ENCODE measurements around the gene NCAM1.

DNA sequence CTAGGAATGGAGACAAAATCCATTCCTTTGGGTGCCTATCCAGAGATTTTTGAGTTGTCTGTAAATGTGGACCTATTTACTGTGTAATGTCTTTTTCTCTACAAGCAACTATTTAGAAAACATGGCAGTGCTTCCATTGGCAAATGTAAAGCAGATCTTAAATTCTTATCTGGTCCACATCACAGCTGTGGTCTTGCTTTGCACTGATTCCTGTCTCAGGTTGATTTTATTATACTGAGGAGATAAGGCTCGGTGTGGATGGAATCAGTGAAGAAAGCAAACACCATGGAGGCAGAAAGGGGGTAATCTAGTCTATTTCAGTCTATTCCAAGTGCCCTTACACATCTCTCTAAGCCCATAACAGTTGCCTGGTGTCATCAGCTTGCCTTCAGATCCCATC lies 160.5 kb downstream of the NCAM1 start:
- TF ChIP-seq, protein P1, sequence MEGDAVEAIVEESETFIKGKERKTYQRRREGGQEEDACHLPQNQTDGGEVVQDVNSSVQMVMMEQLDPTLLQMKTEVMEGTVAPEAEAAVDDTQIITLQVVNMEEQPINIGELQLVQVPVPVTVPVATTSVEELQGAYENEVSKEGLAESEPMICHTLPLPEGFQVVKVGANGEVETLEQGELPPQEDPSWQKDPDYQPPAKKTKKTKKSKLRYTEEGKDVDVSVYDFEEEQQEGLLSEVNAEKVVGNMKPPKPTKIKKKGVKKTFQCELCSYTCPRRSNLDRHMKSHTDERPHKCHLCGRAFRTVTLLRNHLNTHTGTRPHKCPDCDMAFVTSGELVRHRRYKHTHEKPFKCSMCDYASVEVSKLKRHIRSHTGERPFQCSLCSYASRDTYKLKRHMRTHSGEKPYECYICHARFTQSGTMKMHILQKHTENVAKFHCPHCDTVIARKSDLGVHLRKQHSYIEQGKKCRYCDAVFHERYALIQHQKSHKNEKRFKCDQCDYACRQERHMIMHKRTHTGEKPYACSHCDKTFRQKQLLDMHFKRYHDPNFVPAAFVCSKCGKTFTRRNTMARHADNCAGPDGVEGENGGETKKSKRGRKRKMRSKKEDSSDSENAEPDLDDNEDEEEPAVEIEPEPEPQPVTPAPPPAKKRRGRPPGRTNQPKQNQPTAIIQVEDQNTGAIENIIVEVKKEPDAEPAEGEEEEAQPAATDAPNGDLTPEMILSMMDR (IDR thresholded peaks at IDR 0.05), result no peak
- no peak for TF ChIP-seq ZFX (IDR thresholded peaks at IDR 0.05; ENCODE audit: borderline replicate concordance)

Data from 22Rv1 (cell line).